ENCODE measurements around the gene MYT1. TPM values are rescaled to one million over a fixed set of nuclear protein-coding genes. Genes with fewer than 3 reads are reported as not detected.

The MYT1 gene
- total and polyA plus RNA-seq, 2 of the 8 experiments (the other 6 are each of a cell fraction or from before 2014, with no cell fraction given) = 0.63 to 2.0 TPM

GRCh38 chr20:64226686-64227580 lies 62.7 kb downstream of the MYT1 start:
- Histone ChIP-seq H3K4me3 (ENCODE audit: extremely low read depth in 1 of 4, insufficient read depth in 2 of 4, low read depth in 3 of 4, low read length in 4 of 4) (no peak overlapping the region), H3K27ac (ENCODE audit: low read depth, low read length) (no peak overlapping the region), H4K20me1 (replicated peaks in 1 of 2; ENCODE audit: control insufficient read depth in 1 of 2, insufficient read depth in 2 of 2, low read length in 2 of 2) (no peaks in the 10 kb centered on the region), H3K56ac (replicated peaks; ENCODE audit: insufficient read length, low read depth, low read length) (no peak overlapping the region), H3K4me2 (ENCODE audit: insufficient read depth in 1 of 2, low read depth in 2 of 2, low read length in 2 of 2) (no peak overlapping the region), H2AFZ (ENCODE audit: low read length) (no peak overlapping the region), H3K36me3 (ENCODE audit: control insufficient read depth in 2 of 4, insufficient read depth in 4 of 4, low read length in 3 of 4) (no peaks in the 10 kb centered on the region), H3K18ac (ENCODE audit: extremely low read depth, low read length) (no peak overlapping the region), H3K14ac (ENCODE audit: insufficient read length) (no peak overlapping the region), H3K27me3 (replicated peaks in 1 of 4; ENCODE audit: control insufficient read depth in 3 of 4, extremely low read depth in 1 of 4, insufficient read depth in 3 of 4, low read length in 3 of 4) (no peaks in the 10 kb centered on the region), H2BK15ac (ENCODE audit: low read length) (no peak overlapping the region), H2BK12ac (ENCODE audit: low read depth, low read length) (no peak overlapping the region), H4K91ac (replicated peaks; ENCODE audit: insufficient read length, low read length) (no peak overlapping the region), H3K79me2 (ENCODE audit: control insufficient read depth in 1 of 2, insufficient read depth in 2 of 2, low read length in 2 of 2) (no peaks in the 10 kb centered on the region), H4K5ac (ENCODE audit: insufficient read length, low read depth, low read length) (no peak overlapping the region), H2BK5ac (ENCODE audit: low read depth, low read length) (no peak overlapping the region), H4K8ac (ENCODE audit: extremely low read depth, insufficient read depth, low read length) (no peak overlapping the region; the same call in 1 of the 2 replicates), H3K9ac (replicated peaks in 1 of 4; ENCODE audit: extremely low read depth in 1 of 4, low read depth in 3 of 4, low read length in 3 of 4) (no peak overlapping the region), H3K9me3 (ENCODE audit: insufficient read depth in 2 of 2, low read depth in 1 of 2, low read length in 1 of 2) (no peaks in the 10 kb centered on the region), H3K79me1 (ENCODE audit: low read depth, low read length) (no peaks in the 10 kb centered on the region), H3K23me2 (ENCODE audit: low read depth, low read length) (no peaks in the 10 kb centered on the region), H3K4me1 (replicated peaks in 1 of 4; ENCODE audit: control insufficient read depth in 3 of 4, insufficient read depth in 4 of 4, low read length in 3 of 4) (peaks cover 0 to 12% (median 10%) of the 10 kb centered on the region in 4 experiments; a peak in 6 of 7 replicates), H3K23ac (ENCODE audit: insufficient read length) (no peak overlapping the region), H2AK5ac (ENCODE audit: low read depth, low read length) (no peak overlapping the region), H2BK120ac (replicated peaks; ENCODE audit: low read depth, low read length) (no peak overlapping the region), H3K4ac (replicated peaks; ENCODE audit: insufficient read length, low read depth, low read length) (no peak overlapping the region), H2BK20ac (ENCODE audit: low read length) (no peak overlapping the region)
- no peak for DNase-seq (ENCODE audit: low read depth in 1 of 2, low spot score in 2 of 2)
- ChIA-PET POLR2A (ENCODE audit: partially characterized antibody) (no interaction called here), CTCF (ENCODE audit: partially characterized antibody) (interaction anchor here (0.8 to 1.7 kb wide), 3 partner anchors 13 to 55 kb away, joined by 3 to 4 read pairs (median 3); no protein-coding TSS in a partner anchor)
- 92% methylated on average over 24 of the region's 25 CpGs; no CpG with 5 or more reads in 1 of the 2 experiments for WGBS, 2 experiments (ENCODE audit: extremely low coverage in 1 of 2, insufficient coverage in 1 of 2, insufficient read length in 1 of 2, insufficient replicate concordance in 2 of 2, low coverage in 1 of 2, low lambda C conversion rate in 2 of 2, missing lambda C conversion rate in 1 of 2)
- TF ChIP-seq HDAC2 (IDR thresholded peaks at IDR 0.05; ENCODE audit: borderline replicate concordance in 1 of 2, low read depth in 2 of 2, low read length in 2 of 2) = no peak
- no peak for TF ChIP-seq CBX5 (IDR thresholded peaks at IDR 0.05; ENCODE audit: low read depth, low read length)
- no peak for TF ChIP-seq NRF1 (IDR thresholded peaks at IDR 0.05; ENCODE audit: low read depth, low read length)
- no peak for TF ChIP-seq ASH2L (IDR thresholded peaks at IDR 0.05; ENCODE audit: low read length)
- TF ChIP-seq NANOG (IDR thresholded peaks at IDR 0.05; ENCODE audit: insufficient read depth, low read depth, low read length, poor library complexity, severe bottlenecking) = no peak
- no peak for TF ChIP-seq EGR1 (IDR thresholded peaks at IDR 0.05; ENCODE audit: borderline replicate concordance, low read depth, low read length)
- TF ChIP-seq CEBPB (IDR thresholded peaks at IDR 0.05; ENCODE audit: low read depth, low read length) = no peak
- FAIRE-seq = no peak

Data from H1 (cell line).